ACC112 (cell line): ENCODE results near the gene CCDC24.

Experiments
- H2AFZ ChIP-seq: fragments of 200-600 bp; sonication (generic); one replicate; pipeline ENCODE4 v1.6.0; 2017; ENCODE audit warnings: antibody characterized with exemption, low read length; ENCODE audit not compliant: unreplicated experiment
- H3K27ac ChIP-seq: fragments of 200-600 bp; sonication (generic); 2 replicates; pipeline ENCODE4 v1.5.1; 2014; ENCODE audit warnings: low read depth, mild to moderate bottlenecking, antibody characterized with exemption, low read length, moderate library complexity
- H3K27me3 ChIP-seq: fragments of 200-600 bp; sonication (generic); 2 replicates; pipeline ENCODE4 v1.6.1; 2014; ENCODE audit warnings: mild to moderate bottlenecking, antibody characterized with exemption, low read length, moderate library complexity, mixed read lengths; ENCODE audit not compliant: insufficient read depth
- H3K36me3 ChIP-seq: fragments of 200-600 bp; sonication (generic); 2 replicates; pipeline ENCODE4 v1.6.1; 2016; ENCODE audit warnings: mild to moderate bottlenecking, antibody characterized with exemption, low read length, moderate library complexity, mixed read lengths; ENCODE audit not compliant: insufficient read depth
- H3K4me1 ChIP-seq: fragments of 200-600 bp; sonication (generic); one replicate; pipeline ENCODE4 v1.6.1; 2016; ENCODE audit warnings: low read length, mixed read lengths; ENCODE audit not compliant: insufficient read depth, unreplicated experiment, control insufficient read depth
- H3K4me3 ChIP-seq: fragments of 200-600 bp; sonication (generic); 2 replicates; pipeline ENCODE4 v1.5.1; 2014; ENCODE audit warnings: mild to moderate bottlenecking, low read depth, low read length
- H3K79me2 ChIP-seq: fragments of 200-600 bp; sonication (generic); one replicate; pipeline ENCODE4 v1.6.0; 2016; ENCODE audit warnings: low read length; ENCODE audit not compliant: control insufficient read depth, unreplicated experiment, insufficient read depth

The CCDC24 gene

DNA sequence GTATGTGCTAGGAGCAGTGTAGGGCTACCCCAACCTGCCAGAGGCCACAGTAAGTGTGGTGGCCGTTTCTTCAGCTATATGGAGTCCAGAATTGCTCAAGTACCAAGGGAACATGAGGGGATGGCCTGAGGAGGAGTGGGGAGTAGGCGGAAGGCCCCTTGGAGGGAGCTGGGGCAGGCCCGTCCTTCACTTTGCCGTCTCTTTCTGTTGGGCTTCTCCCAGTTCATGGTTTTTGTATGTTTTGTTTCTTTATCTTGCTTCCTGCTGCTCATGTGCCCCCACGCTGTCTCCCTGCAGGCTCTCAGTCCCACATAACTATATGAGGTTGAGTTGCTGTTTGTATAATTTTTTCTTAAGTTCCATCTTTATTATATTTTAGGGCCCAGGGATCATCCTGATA is 27.5 kb upstream of the CCDC24 start:
- H3K4me3 ChIP-seq, result no peak overlapping the region
- H2AFZ ChIP-seq, result no peak overlapping the region
- no peaks in the 10 kb centered on the region; the same call in 1 of the 2 replicates for H3K36me3 ChIP-seq
- H3K27ac ChIP-seq, result no peak overlapping the region
- no peaks in the 10 kb centered on the region for H3K79me2 ChIP-seq
- H3K27me3 ChIP-seq, result no peaks in the 10 kb centered on the region
- no peaks in the 10 kb centered on the region for H3K4me1 ChIP-seq

GRCh38 chr1:43965316-43965715 is 26.1 kb upstream of the CCDC24 start:
- no peaks in the 10 kb centered on the region; the same call in 1 of the 2 replicates for H3K36me3 ChIP-seq
- no peak overlapping the region for H3K4me3 ChIP-seq
- H2AFZ ChIP-seq, result no peak overlapping the region
- H3K27ac ChIP-seq, result no peak overlapping the region
- H3K27me3 ChIP-seq, result no peaks in the 10 kb centered on the region
- peaks cover 2% of the 10 kb centered on the region for H3K79me2 ChIP-seq
- no peaks in the 10 kb centered on the region for H3K4me1 ChIP-seq

- Histone ChIP-seq H3K79me2 (peaks cover 7% of the 10 kb centered on the region), H3K27me3 (no peaks in the 10 kb centered on the region), H3K4me1 (peaks cover 7% of the 10 kb centered on the region), H3K27ac (no peak overlapping the region), H3K36me3 (no peaks in the 10 kb centered on the region; the same call in 1 of the 2 replicates), H3K4me3 (no peak overlapping the region), H2AFZ (no peak overlapping the region)
These were observed 23.0 kb upstream of the CCDC24 start for GRCh38 chr1:43968348-43968948.

DNA sequence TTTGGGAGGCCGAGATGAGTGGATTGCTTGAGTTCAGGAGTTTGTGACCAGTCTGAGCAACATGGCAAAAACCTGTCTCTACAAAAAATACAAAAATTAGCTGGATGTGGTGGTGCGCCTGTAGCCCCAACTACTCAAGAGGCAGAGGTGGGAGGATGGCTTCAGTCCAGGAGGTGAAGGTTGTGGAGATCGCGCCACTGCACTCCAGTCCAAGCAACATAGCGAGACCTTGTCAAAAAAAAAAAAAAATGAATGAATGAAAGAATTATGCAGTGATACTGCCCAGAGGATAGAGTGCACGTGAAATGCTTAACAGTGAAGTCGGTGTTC is 22.0 kb upstream of the CCDC24 start:
- Histone ChIP-seq H2AFZ (no peak overlapping the region), H3K27ac (no peak overlapping the region), H3K4me3 (no peak overlapping the region)

DNA sequence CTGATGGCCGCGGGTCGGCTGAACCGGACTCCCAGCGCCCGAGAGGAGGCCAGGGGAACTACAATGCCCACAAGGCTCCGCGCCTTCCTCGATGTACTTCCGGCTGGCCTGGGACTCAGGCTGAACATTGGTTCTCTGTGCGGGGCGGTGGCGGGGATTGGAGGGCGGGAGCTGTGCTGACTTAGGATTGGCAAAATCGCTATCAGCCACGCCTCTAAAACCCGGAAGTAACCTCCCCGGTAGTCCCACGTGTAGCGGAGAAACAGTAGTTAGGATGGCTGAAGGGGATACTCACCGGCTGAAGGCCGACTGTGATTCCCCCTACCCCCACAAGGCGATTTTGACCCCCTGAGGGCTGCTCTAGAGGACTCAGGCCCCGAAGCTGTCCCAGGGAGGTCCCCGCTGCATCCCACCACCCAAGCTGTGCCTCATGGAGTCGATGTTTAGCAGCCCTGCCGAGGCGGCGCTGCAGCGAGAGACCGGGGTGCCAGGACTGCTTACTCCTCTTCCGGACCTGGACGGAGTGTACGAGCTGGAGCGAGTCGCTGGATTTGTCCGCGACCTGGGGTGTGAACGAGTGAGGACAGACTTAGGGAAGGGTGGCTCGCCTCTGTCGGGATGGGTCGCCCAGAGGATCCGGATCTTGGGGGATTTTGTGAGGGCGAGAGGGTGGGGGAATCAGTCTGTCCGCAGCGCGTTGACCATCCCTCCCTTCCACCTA is 21.5 kb upstream of the CCDC24 start, which contains the start of gene DPH2:
TSS of gene DPH2 (plus strand) at position 265 of the 721 bp plus-strand sequence. CDS start at position 431, 166 bp downstream.
- peak within 1 kb of the TSS; percentile 99 for H3K4me3 ChIP-seq
- H3K27ac ChIP-seq, result no peak within 1 kb of the TSS
- peaks cover 9% of the 10 kb centered on the region for H3K79me2 ChIP-seq
- H3K36me3 ChIP-seq, result no peaks in the 10 kb centered on the region; the same call in 1 of the 2 replicates
- H3K27me3 ChIP-seq, result no peaks in the 10 kb centered on the region
- H3K4me1 ChIP-seq, result peaks cover 7% of the 10 kb centered on the region
- H2AFZ ChIP-seq, result peak within 1 kb of the TSS; percentile 97

More for the DNA sequence above, 22.0 kb upstream of the CCDC24 start:
- no peaks in the 10 kb centered on the region; the same call in 1 of the 2 replicates for H3K36me3 ChIP-seq
- H3K27me3 ChIP-seq, result no peaks in the 10 kb centered on the region
- peaks cover 7% of the 10 kb centered on the region for H3K79me2 ChIP-seq
- H3K4me1 ChIP-seq, result peaks cover 7% of the 10 kb centered on the region

- H2AFZ ChIP-seq, result peak overlapping the region; percentile 97
- H3K4me1 ChIP-seq, result peaks cover 7% of the 10 kb centered on the region
- H3K27me3 ChIP-seq, result no peaks in the 10 kb centered on the region
- H3K36me3 ChIP-seq, result no peaks in the 10 kb centered on the region; the same call in 1 of the 2 replicates
- peak overlapping the region; percentile 99 for H3K4me3 ChIP-seq
- peaks cover 14% of the 10 kb centered on the region for H3K79me2 ChIP-seq
- H3K27ac ChIP-seq, result no peak overlapping the region
These were observed 20.9 kb upstream of the CCDC24 start for GRCh38 chr1:43970502-43970901.

- no peaks in the 10 kb centered on the region for H3K27me3 ChIP-seq
- no peaks in the 10 kb centered on the region; the same call in 1 of the 2 replicates for H3K36me3 ChIP-seq
- peaks cover 8% of the 10 kb centered on the region for H3K4me1 ChIP-seq
- no peak overlapping the region for H2AFZ ChIP-seq
- peak overlapping the region; percentile 99 for H3K4me3 ChIP-seq
- peaks cover 19% of the 10 kb centered on the region for H3K79me2 ChIP-seq
- no peak overlapping the region for H3K27ac ChIP-seq
These were observed 20.5 kb upstream of the CCDC24 start for GRCh38 chr1:43970911-43971310.

DNA sequence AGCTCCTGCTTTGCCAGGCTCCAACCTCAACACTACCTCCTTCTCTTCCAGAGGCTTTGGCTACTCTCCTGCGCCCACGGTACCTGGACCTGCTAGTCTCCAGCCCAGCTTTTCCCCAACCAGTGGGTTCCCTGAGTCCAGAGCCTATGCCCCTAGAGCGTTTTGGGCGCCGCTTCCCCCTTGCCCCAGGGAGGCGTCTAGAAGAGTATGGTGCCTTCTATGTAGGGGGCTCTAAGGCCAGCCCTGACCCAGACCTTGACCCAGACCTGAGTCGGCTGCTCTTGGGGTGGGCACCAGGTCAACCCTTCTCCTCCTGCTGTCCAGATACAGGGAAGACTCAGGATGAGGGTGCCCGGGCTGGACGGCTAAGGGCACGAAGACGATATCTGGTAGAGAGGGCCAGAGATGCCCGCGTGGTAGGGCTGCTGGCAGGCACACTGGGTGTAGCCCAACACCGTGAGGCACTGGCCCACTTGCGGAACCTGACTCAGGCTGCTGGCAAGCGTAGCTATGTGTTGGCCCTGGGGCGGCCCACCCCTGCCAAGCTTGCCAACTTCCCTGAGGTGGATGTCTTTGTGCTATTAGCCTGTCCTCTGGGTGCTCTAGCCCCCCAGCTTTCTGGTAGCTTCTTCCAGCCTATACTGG is 19.9 kb upstream of the CCDC24 start:
- Histone ChIP-seq H3K4me3 (peak overlapping the region; percentile 99; the same call in 1 of the 2 replicates), H3K4me1 (peaks cover 14% of the 10 kb centered on the region), H2AFZ (no peak overlapping the region)

GRCh38 chr1:43973981-43974442 is 17.4 kb upstream of the CCDC24 start:
- H2AFZ ChIP-seq, result peak overlapping the region; percentile 79
- peaks cover 35% of the 10 kb centered on the region for H3K4me1 ChIP-seq
- no peaks in the 10 kb centered on the region for H3K27me3 ChIP-seq
- H3K27ac ChIP-seq, result no peak overlapping the region
- H3K4me3 ChIP-seq, result peak overlapping the region; percentile 86
- peaks cover 11% of the 10 kb centered on the region; the same call in 1 of the 2 replicates for H3K36me3 ChIP-seq
- H3K79me2 ChIP-seq, result peaks cover 44% of the 10 kb centered on the region

More for the DNA sequence above, 19.9 kb upstream of the CCDC24 start:
- Histone ChIP-seq H3K27ac (no peak overlapping the region), H3K27me3 (no peaks in the 10 kb centered on the region), H3K79me2 (peaks cover 24% of the 10 kb centered on the region), H3K36me3 (peaks cover 5% of the 10 kb centered on the region; the same call in 1 of the 2 replicates)

DNA sequence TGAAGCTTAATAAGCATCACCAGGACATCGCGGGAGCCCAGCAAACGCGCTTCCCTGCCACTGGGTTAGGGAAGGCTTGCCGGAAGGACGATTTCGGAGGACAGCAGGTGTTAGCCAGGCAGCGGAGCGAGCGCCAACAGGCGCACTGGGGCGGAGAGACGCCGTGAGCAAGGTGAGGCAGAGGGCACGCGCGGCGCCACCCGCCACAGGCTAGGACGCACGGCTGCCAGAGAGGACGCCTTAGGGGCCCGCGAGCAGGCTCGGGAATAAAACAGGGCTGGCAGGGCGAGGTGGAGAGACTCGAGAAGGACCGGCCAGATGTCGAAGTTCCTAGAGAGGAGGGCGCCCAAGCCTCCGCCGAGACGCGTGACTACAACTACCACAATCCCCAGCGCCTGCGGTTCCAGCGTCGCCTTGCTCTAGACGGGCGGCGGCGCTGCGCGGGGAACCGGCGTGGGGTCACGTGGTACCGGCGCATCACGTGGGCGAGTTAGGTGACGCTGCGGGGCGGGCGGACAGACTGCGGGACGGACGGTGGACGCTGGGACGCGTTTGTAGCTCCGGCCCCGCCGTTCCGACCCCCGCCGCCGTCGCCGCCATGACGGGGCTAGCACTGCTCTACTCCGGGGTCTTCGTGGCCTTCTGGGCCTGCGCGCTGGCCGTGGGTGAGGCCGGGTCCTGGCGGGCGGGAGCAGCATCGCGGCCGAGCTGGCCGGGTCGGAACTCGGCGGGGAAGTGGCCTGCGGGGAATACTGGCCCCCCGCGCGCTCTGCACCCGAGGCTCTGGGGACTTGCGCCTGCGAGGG is 16.8 kb upstream of the CCDC24 start, which contains the start of gene ATP6V0B:
TSS of gene ATP6V0B (plus strand) at position 518 of the 806 bp plus-strand sequence. CDS start at position 599, 81 bp downstream.
- Histone ChIP-seq H3K27ac (peak within 1 kb of the TSS; percentile 45; the same call in 1 of the 2 replicates), H3K4me1 (peaks cover 35% of the 10 kb centered on the region), H3K4me3 (peak within 1 kb of the TSS; percentile 86), H2AFZ (peak within 1 kb of the TSS; percentile 79), H3K27me3 (no peaks in the 10 kb centered on the region), H3K36me3 (peaks cover 11% of the 10 kb centered on the region; the same call in 1 of the 2 replicates), H3K79me2 (peaks cover 48% of the 10 kb centered on the region)
